ENCODE results near the gene AWAT2. TPM values are rescaled to one million over a fixed set of nuclear protein-coding genes. Genes with fewer than 3 reads are reported as not detected.

The AWAT2 gene
- total RNA-seq, 1 experiment from 2014 or later: not detected

DNA sequence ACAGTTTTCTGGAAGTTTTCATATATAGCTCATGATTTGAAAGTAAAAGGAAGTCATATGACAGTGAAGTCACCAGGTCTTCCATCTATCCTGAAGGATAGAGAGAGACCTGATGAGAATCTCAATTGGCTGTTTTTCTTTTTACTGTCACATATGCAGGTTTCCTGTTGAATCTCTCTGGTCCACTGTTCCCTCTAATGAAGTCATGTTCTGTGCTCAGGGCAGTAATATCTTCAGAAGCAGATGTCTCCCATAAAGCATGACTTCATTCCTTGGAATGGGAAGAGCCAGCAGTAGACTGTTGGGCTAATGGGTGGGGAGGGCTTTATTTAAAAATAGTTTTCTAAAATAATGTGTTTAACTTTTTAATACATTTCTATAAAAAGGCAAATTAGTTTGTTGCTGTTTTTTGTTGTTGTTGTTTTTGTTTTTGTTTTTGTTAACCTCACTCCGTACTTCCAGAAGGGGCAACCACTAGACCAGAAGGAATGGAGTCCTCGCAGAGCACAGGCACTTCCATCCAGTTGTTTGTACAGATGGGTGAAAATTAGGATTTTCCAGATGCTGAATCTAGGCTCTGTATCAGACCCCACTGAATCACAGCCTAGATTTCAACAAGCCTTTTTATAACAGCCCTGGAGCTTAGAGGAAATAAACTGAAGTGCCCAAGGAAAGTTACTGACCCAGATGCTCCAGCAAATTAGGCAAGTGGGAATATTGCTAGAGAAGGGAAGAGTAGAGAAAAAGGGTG, 54.2 kb downstream of the AWAT2 start:
- no TSS peak for BruUV-seq (replicated peaks)
- H3K36me3 ChIP-seq (ENCODE audit: low read depth): no peaks in the 10 kb centered on the region
- no peaks in the 10 kb centered on the region for H3K4me1 ChIP-seq (replicated peaks; ENCODE audit: insufficient read depth)
- H2AFZ ChIP-seq: no peak overlapping the region
- no peak overlapping the region for H3K27ac ChIP-seq
- H3K27me3 ChIP-seq (ENCODE audit: insufficient read depth, low read depth): no peaks in the 10 kb centered on the region
- no peaks in the 10 kb centered on the region for H3K9me3 ChIP-seq (ENCODE audit: insufficient read depth, low read depth)
- H4K20me1 ChIP-seq (ENCODE audit: insufficient read depth): no peaks in the 10 kb centered on the region
- no peak overlapping the region for H3K4me2 ChIP-seq
- H3K4me3 ChIP-seq: no peak overlapping the region
- POLR2A ChIA-PET (ENCODE audit: unreplicated experiment): no interaction called here
- CTCF ChIA-PET: no interaction called here
- H3K9me2 ChIP-seq (ENCODE audit: insufficient read depth): no peaks in the 10 kb centered on the region
- intact Hi-C loops (cut with micrococcal nuclease; ENCODE audit: unreplicated experiment): no loop called here
- no peaks in the 10 kb centered on the region for H3K79me2 ChIP-seq (ENCODE audit: low read depth)
- no peak for DNase-seq
- TF ChIP-seq, protein P1, sequence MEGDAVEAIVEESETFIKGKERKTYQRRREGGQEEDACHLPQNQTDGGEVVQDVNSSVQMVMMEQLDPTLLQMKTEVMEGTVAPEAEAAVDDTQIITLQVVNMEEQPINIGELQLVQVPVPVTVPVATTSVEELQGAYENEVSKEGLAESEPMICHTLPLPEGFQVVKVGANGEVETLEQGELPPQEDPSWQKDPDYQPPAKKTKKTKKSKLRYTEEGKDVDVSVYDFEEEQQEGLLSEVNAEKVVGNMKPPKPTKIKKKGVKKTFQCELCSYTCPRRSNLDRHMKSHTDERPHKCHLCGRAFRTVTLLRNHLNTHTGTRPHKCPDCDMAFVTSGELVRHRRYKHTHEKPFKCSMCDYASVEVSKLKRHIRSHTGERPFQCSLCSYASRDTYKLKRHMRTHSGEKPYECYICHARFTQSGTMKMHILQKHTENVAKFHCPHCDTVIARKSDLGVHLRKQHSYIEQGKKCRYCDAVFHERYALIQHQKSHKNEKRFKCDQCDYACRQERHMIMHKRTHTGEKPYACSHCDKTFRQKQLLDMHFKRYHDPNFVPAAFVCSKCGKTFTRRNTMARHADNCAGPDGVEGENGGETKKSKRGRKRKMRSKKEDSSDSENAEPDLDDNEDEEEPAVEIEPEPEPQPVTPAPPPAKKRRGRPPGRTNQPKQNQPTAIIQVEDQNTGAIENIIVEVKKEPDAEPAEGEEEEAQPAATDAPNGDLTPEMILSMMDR (conservative IDR thresholded peaks at IDR 0.05): no peak
- no peak for TF ChIP-seq EZH2 (IDR thresholded peaks at IDR 0.05; ENCODE audit: low read depth)
- no peaks in the 10 kb centered on the region for H3F3A ChIP-seq (ENCODE audit: insufficient read depth, low read depth)

DNA sequence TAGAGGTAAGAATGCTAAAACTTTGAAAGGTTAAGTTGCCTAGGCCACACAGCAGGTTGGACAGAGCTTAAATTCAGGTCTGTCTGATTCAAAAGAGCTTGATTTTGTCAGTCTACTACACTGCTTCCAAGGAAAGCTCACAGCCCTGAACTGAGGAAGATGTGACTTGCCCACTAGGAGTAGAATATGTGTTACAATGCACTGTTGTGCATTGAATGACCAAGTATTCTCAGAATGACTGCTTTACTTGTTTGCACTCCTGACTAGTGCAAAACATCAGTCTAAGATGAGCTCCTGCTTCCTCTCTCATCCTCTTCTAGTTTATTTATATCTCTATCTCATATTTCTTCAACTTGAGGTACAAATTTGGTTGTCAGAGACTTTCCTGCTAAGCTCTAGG, 56.2 kb downstream of the AWAT2 start:
- Histone ChIP-seq H3K27ac (no peak overlapping the region), H3K27me3 (ENCODE audit: insufficient read depth, low read depth) (no peaks in the 10 kb centered on the region), H2AFZ (no peak overlapping the region), H4K20me1 (ENCODE audit: insufficient read depth) (no peaks in the 10 kb centered on the region), H3K4me2 (no peak overlapping the region), H3K9me2 (ENCODE audit: insufficient read depth) (no peaks in the 10 kb centered on the region), H3K79me2 (ENCODE audit: low read depth) (no peaks in the 10 kb centered on the region), H3F3A (ENCODE audit: insufficient read depth, low read depth) (no peaks in the 10 kb centered on the region), H3K9me3 (ENCODE audit: insufficient read depth, low read depth) (no peaks in the 10 kb centered on the region), H3K4me1 (replicated peaks; ENCODE audit: insufficient read depth) (no peaks in the 10 kb centered on the region), H3K4me3 (no peak overlapping the region), H3K36me3 (ENCODE audit: low read depth) (no peaks in the 10 kb centered on the region)
- TF ChIP-seq, protein P1 (conservative IDR thresholded peaks at IDR 0.05): no peak
- no peak for TF ChIP-seq EZH2 (IDR thresholded peaks at IDR 0.05; ENCODE audit: low read depth)
- ChIA-PET POLR2A (ENCODE audit: unreplicated experiment) (no interaction called here), CTCF (no interaction called here)
- DNase-seq: no peak
- intact Hi-C loops (cut with micrococcal nuclease; ENCODE audit: unreplicated experiment): no loop called here
- no TSS peak for BruUV-seq (replicated peaks)

DNA sequence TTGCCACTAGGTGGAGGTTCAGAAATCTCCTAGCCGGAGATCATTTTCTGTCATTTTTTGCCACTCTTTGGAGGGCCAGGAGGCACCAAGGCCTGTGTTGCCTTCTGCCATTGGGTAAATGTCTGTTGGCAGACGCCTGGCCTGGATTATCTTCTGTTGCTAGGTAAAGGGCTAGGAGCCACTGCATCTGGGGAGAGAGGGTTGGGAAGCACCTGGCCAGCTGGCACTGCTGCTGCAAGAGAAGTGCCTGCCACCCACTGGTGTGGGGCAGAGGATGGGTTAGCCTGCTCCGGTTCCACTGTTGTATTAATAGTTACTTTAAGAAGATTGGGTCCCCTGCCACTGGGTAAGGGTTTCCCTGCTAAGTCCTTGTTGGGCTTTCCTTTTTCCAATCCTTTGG, 58.1 kb downstream of the AWAT2 start:
- no peak overlapping the region for H3K4me2 ChIP-seq
- H3K4me3 ChIP-seq: no peak overlapping the region
- no peaks in the 10 kb centered on the region for H3K9me3 ChIP-seq (ENCODE audit: insufficient read depth, low read depth)
- no peaks in the 10 kb centered on the region for H3K36me3 ChIP-seq (ENCODE audit: low read depth)
- no peaks in the 10 kb centered on the region for H3K79me2 ChIP-seq (ENCODE audit: low read depth)
- H3K9me2 ChIP-seq (ENCODE audit: insufficient read depth): no peaks in the 10 kb centered on the region
- ChIA-PET POLR2A (ENCODE audit: unreplicated experiment) (no interaction called here), CTCF (interaction anchor here (0.6 kb wide), 1 partner anchor 1737 kb away, joined by 10 read pairs; no protein-coding TSS in a partner anchor)
- H2AFZ ChIP-seq: no peak overlapping the region
- no TSS peak for BruUV-seq (replicated peaks)
- no peaks in the 10 kb centered on the region for H3K4me1 ChIP-seq (replicated peaks; ENCODE audit: insufficient read depth)
- H4K20me1 ChIP-seq (ENCODE audit: insufficient read depth): no peaks in the 10 kb centered on the region
- TF ChIP-seq EZH2 (IDR thresholded peaks at IDR 0.05; ENCODE audit: low read depth): no peak
- TF ChIP-seq, protein P1 (conservative IDR thresholded peaks at IDR 0.05): no peak
- DNase-seq: no peak
- intact Hi-C loops (cut with micrococcal nuclease; ENCODE audit: unreplicated experiment): no loop called here
- no peaks in the 10 kb centered on the region for H3K27me3 ChIP-seq (ENCODE audit: insufficient read depth, low read depth)
- no peak overlapping the region for H3K27ac ChIP-seq
- H3F3A ChIP-seq (ENCODE audit: insufficient read depth, low read depth): no peaks in the 10 kb centered on the region

Small RNAs within 50 kb of the gene (microRNA-seq; reads per million reads assigned to microRNA genes)
- gene MIR676 (ENCODE audit: borderline number of aligned reads, borderline replicate concordance): not detected

Other genes starting within 250 kb of the AWAT2 start
- not detected in 2 replicates for gene OTUD6A, start 12.5 kb upstream of the AWAT2 start, total RNA-seq (2021)
- 57.6 and 71.9 TPM in 2 replicates for gene IGBP1, start 83.5 kb upstream of the AWAT2 start, total RNA-seq (2021)
- gene DGAT2L6, start 127.5 kb upstream of the AWAT2 start, total RNA-seq (2021): not detected in 2 replicates
- gene AWAT1, start 184.7 kb upstream of the AWAT2 start, total RNA-seq (2021): not detected in 2 replicates
- gene P2RY4, start 210.3 kb upstream of the AWAT2 start, total RNA-seq (2021): 0.50 and 0.65 TPM in 2 replicates
- gene ARR3, start 218.4 kb upstream of the AWAT2 start, total RNA-seq (2021): not detected in 2 replicates
- not detected in 2 replicates for gene RAB41, start 232.2 kb upstream of the AWAT2 start, total RNA-seq (2021)
- 42.0 and 51.2 TPM in 2 replicates for gene PDZD11, start 240.0 kb upstream of the AWAT2 start, total RNA-seq (2021)
- 36.7 and 52.9 TPM in 2 replicates for gene KIF4A, start 240.2 kb upstream of the AWAT2 start, total RNA-seq (2021)